SK-N-SH treated with all-trans-retinoic acid at 6 μM for 48 hours (cell line): Measurements from ENCODE around the gene ZNF831.

Experiments
- ISL1 ChIP-seq: fragments of 250-450 bp; sonication (Bioruptor Pico); IDR thresholded peaks from 2 replicates; pipeline ENCODE4 v2.1.2; 2022; ENCODE audit warnings: mild to moderate bottlenecking, moderate library complexity
- TOX ChIP-seq: fragments of 250-450 bp; sonication (Bioruptor Pico); IDR thresholded peaks from 2 replicates; pipeline ENCODE4 v1.8.0; 2021; ENCODE audit warnings: mild to moderate bottlenecking, moderate library complexity, borderline replicate concordance
- ZFP3 ChIP-seq: fragments of 250-450 bp; sonication (Bioruptor Pico); IDR thresholded peaks from 2 replicates; pipeline ENCODE4 v1.5.0; 2020; ENCODE audit warnings: mild to moderate bottlenecking, moderate library complexity
- ZFP30 ChIP-seq: fragments of 450-650 bp; formaldehyde crosslinking; IDR thresholded peaks from 2 replicates; pipeline ENCODE4 v1.5.0; 2022; ENCODE audit warnings: mild to moderate bottlenecking, moderate library complexity
- ZNF565 ChIP-seq: fragments of 450-650 bp; formaldehyde crosslinking; conservative IDR thresholded peaks from 2 replicates; pipeline ENCODE4 v1.5.0; 2020; ENCODE audit warnings: low read depth, mild to moderate bottlenecking, moderate library complexity
- ZNF70 ChIP-seq: fragments of 450-650 bp; formaldehyde crosslinking; IDR thresholded peaks from 2 replicates; pipeline ENCODE4 v1.5.0; 2020; ENCODE audit warnings: mild to moderate bottlenecking, moderate library complexity
- TF ChIP-seq, protein P1 (sequence below): fragments of 250-450 bp; sonication (Bioruptor Pico); IDR thresholded peaks from 2 replicates; pipeline ENCODE4 v1.5.0; 2020; ENCODE audit warnings: mild to moderate bottlenecking, moderate library complexity
- TF ChIP-seq, protein P2 (sequence below): fragments of 250-450 bp; sonication (Bioruptor Pico); IDR thresholded peaks from 2 replicates; pipeline ENCODE4 v1.5.1; 2020; ENCODE audit warnings: low read depth, mild to moderate bottlenecking, moderate library complexity
- TF ChIP-seq, protein P3 (sequence below): fragments of 250-450 bp; sonication (Bioruptor Pico); IDR thresholded peaks from 2 replicates; pipeline ENCODE4 v1.8.0; 2020; ENCODE audit warnings: mild to moderate bottlenecking, moderate library complexity, borderline replicate concordance

DNA sequence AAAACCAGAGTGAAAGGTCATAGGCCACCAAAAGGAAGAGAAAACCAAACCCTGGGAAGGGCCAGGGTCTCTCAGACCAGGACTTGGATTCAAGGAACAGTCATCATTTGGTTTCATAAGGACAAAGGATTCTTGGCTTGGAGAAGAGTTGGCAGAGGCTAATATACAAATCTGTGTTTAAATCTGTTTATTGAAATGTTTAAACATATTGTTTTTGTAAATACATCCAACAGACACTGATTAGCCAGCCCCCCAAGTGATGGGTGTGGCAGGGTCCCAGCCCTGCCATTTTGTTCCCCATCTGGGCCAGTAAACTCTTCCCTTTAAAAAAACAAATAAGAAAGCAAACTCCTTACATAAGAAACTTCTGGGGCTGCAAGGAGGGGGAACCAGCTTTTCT lies 6.1 kb upstream of the ZNF831 start:
- no peak for TF ChIP-seq ZFP3 (CRISPR knock-in tag)
- TF ChIP-seq, protein P1, sequence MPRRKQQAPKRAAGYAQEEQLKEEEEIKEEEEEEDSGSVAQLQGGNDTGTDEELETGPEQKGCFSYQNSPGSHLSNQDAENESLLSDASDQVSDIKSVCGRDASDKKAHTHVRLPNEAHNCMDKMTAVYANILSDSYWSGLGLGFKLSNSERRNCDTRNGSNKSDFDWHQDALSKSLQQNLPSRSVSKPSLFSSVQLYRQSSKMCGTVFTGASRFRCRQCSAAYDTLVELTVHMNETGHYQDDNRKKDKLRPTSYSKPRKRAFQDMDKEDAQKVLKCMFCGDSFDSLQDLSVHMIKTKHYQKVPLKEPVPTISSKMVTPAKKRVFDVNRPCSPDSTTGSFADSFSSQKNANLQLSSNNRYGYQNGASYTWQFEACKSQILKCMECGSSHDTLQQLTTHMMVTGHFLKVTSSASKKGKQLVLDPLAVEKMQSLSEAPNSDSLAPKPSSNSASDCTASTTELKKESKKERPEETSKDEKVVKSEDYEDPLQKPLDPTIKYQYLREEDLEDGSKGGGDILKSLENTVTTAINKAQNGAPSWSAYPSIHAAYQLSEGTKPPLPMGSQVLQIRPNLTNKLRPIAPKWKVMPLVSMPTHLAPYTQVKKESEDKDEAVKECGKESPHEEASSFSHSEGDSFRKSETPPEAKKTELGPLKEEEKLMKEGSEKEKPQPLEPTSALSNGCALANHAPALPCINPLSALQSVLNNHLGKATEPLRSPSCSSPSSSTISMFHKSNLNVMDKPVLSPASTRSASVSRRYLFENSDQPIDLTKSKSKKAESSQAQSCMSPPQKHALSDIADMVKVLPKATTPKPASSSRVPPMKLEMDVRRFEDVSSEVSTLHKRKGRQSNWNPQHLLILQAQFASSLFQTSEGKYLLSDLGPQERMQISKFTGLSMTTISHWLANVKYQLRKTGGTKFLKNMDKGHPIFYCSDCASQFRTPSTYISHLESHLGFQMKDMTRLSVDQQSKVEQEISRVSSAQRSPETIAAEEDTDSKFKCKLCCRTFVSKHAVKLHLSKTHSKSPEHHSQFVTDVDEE (CRISPR knock-in tag): no peak
- TF ChIP-seq, protein P2, sequence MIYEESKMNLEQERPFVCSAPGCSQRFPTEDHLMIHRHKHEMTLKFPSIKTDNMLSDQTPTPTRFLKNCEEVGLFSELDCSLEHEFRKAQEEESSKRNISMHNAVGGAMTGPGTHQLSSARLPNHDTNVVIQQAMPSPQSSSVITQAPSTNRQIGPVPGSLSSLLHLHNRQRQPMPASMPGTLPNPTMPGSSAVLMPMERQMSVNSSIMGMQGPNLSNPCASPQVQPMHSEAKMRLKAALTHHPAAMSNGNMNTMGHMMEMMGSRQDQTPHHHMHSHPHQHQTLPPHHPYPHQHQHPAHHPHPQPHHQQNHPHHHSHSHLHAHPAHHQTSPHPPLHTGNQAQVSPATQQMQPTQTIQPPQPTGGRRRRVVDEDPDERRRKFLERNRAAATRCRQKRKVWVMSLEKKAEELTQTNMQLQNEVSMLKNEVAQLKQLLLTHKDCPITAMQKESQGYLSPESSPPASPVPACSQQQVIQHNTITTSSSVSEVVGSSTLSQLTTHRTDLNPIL (CRISPR knock-in tag): no peak
- no peak for TF ChIP-seq ZFP30 (CRISPR knock-in tag)
- TF ChIP-seq ZNF565: no peak
- no peak for TF ChIP-seq ISL1 (CRISPR knock-in tag)
- TF ChIP-seq, protein P3, sequence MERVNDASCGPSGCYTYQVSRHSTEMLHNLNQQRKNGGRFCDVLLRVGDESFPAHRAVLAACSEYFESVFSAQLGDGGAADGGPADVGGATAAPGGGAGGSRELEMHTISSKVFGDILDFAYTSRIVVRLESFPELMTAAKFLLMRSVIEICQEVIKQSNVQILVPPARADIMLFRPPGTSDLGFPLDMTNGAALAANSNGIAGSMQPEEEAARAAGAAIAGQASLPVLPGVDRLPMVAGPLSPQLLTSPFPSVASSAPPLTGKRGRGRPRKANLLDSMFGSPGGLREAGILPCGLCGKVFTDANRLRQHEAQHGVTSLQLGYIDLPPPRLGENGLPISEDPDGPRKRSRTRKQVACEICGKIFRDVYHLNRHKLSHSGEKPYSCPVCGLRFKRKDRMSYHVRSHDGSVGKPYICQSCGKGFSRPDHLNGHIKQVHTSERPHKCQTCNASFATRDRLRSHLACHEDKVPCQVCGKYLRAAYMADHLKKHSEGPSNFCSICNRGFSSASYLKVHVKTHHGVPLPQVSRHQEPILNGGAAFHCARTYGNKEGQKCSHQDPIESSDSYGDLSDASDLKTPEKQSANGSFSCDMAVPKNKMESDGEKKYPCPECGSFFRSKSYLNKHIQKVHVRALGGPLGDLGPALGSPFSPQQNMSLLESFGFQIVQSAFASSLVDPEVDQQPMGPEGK (CRISPR knock-in tag): no peak
- no peak for TF ChIP-seq ZNF70 (CRISPR knock-in tag)
- no peak for TF ChIP-seq TOX (CRISPR knock-in tag)
